Panc1 (cell line): ENCODE data around the gene NVL. TPM values are rescaled to one million over a fixed set of nuclear protein-coding genes. Genes with fewer than 3 reads are reported as not detected.

Experiments
- ATAC-seq: fragments of 200-7000 bp; cut with Tn5 transposase; 2 replicates; pipeline ENCODE4 v1.9.1; 2020; ENCODE audit warnings: mild to moderate bottlenecking, moderate library complexity
- BruUV-seq: library from RNA; stranded (reverse); fragments of 400-500 nt; replicated peaks from 2 replicates; lab custom pipeline; 2021; lab: Mats Ljungman, UMichigan
- CTCF ChIA-PET: fragments of 300-600 bp; sonication (Branson Sonifier 250); formaldehyde crosslinking; loops from one replicate; lab custom pipeline; 2022; ENCODE audit warnings: antibody characterized with exemption; lab: Charles Lee
- POLR2A ChIA-PET: fragments of 300-600 bp; sonication (Branson Sonifier 250); formaldehyde crosslinking; loops from one replicate; lab custom pipeline; 2022; ENCODE audit warnings: antibody characterized with exemption; lab: Charles Lee
- DNase-seq: peaks from one replicate; pipeline ENCODE4 v3.0.0-alpha.2; 2010; ENCODE audit warnings: low read depth, low spot score
- H3K27ac ChIP-seq: 2 replicates; pipeline ENCODE4 v1.5.1; 2011; ENCODE audit warnings: mild to moderate bottlenecking, low read length, inconsistent platforms
- H3K27me3 ChIP-seq: fragments of 200-500 bp; sonication (Bioruptor generic); 2 replicates; pipeline ENCODE4 v1.6.0; 2014; ENCODE audit warnings: low read length, inconsistent platforms; ENCODE audit not compliant: control insufficient read depth, insufficient read depth
- H3K36me3 ChIP-seq: fragments of 200-500 bp; sonication (Bioruptor generic); 2 replicates; pipeline ENCODE4 v1.5.1; 2014; ENCODE audit warnings: inconsistent platforms, mild to moderate bottlenecking, low read length, moderate library complexity; ENCODE audit not compliant: control insufficient read depth, insufficient read depth
- H3K4me1 ChIP-seq: 2 replicates; pipeline ENCODE4 v1.5.1; 2011; ENCODE audit warnings: inconsistent platforms, mild to moderate bottlenecking, low read length, moderate library complexity; ENCODE audit not compliant: control insufficient read depth, insufficient read depth
- H3K4me3 ChIP-seq, 2 experiments: 2 replicates each; pipeline ENCODE4 v1.5.1; 2011 to 2012; ENCODE audit warnings: low read depth in 2 of 2, low read length in 2 of 2, mild to moderate bottlenecking in 2 of 2, inconsistent platforms in 1 of 2, moderate library complexity in 1 of 2
- H3K9me3 ChIP-seq: fragments of 200-500 bp; sonication (Bioruptor generic); 2 replicates; pipeline ENCODE4 v1.5.1; 2014; ENCODE audit warnings: low read depth, mild to moderate bottlenecking, inconsistent platforms, low read length, moderate library complexity; ENCODE audit not compliant: control insufficient read depth, insufficient read depth
- CTCF ChIP-seq: fragments of 450-650 bp; IDR thresholded peaks from 2 replicates; pipeline ENCODE4 v1.5.1; 2017; ENCODE audit warnings: mild to moderate bottlenecking
- POLR2AphosphoS5 ChIP-seq: IDR thresholded peaks from 2 replicates; pipeline ENCODE4 v1.6.1; 2012; ENCODE audit warnings: mild to moderate bottlenecking, low read depth, low read length, moderate library complexity
- REST ChIP-seq, 2 experiments: IDR thresholded peaks; 2 replicates each; pipeline ENCODE4 v1.6.1; 2011 to 2012; ENCODE audit warnings: low read depth in 2 of 2, control low read depth in 1 of 2, low read length in 1 of 2, mild to moderate bottlenecking in 1 of 2, moderate library complexity in 1 of 2; ENCODE audit not compliant: insufficient read depth in 1 of 2
- SIN3A ChIP-seq: IDR thresholded peaks from 2 replicates; pipeline ENCODE4 v1.6.1; 2012; ENCODE audit warnings: low read depth, mild to moderate bottlenecking, low read length, moderate library complexity, borderline replicate concordance; ENCODE audit not compliant: insufficient read depth
- TCF7L2 ChIP-seq: IDR thresholded peaks from 2 replicates; pipeline ENCODE4 v1.6.1; 2011; ENCODE audit warnings: mild to moderate bottlenecking, low read depth, low read length, inconsistent platforms
- in situ Hi-C: cut with HindIII; loops from 2 replicates; pipeline ENCODE4 v1.10.0; 2016; ENCODE audit warnings: low sequenced_read_pairs, low pct_unique_long_range_greater_than_20kb
- intact Hi-C: fragments of 100-400 bp; cut with micrococcal nuclease; formaldehyde crosslinking; loops from one replicate; pipeline ENCODE4 v1.10.0; 2022; ENCODE audit not compliant: unreplicated experiment
- total RNA-seq: library from RNA; stranded (reverse); gene quantifications from one replicate; pipeline ENCODE4 v1.2.1, GENCODE V29; 2021; ENCODE audit not compliant: unreplicated experiment

Gene NVL
- total RNA-seq, 1 experiment from 2014 or later = 25.0 TPM

GRCh38 chr1:224266915-224267856, 62.8 kb downstream of the NVL start:
- intact Hi-C loops = no loop called here
- ATAC-seq (no peak), DNase-seq (no peak)
- no peak for TF ChIP-seq SIN3A
- no peak for TF ChIP-seq POLR2AphosphoS5
- CTCF ChIA-PET = no interaction called here
- Histone ChIP-seq H3K27me3 (no peaks in the 10 kb centered on the region), H3K4me3 (no peak overlapping the region), H3K27ac (no peak overlapping the region), H3K9me3 (no peaks in the 10 kb centered on the region), H3K36me3 (no peaks in the 10 kb centered on the region), H3K4me1 (0 out of 2 replicates have a peak, but pooled peaks cover 5% of the 10 kb centered on the region)
- no TSS peak for BruUV-seq
- POLR2A ChIA-PET = interaction anchor here (0.5 to 0.6 kb wide), 2 partner anchors 43 to 49 kb away, joined by 7 to 12 read pairs; no protein-coding TSS in a partner anchor
- in situ Hi-C loops = no loop called here

- DNase-seq = no peak
- H3K27ac ChIP-seq = no peak overlapping the region
- in situ Hi-C loops = no loop called here
- no peak for ATAC-seq
- H3K36me3 ChIP-seq = no peaks in the 10 kb centered on the region
- TSS peak; percentile 19 for BruUV-seq
- H3K4me3 ChIP-seq = no peak overlapping the region
- no peaks in the 10 kb centered on the region for H3K27me3 ChIP-seq
- 0 out of 2 replicates have a peak, but pooled peaks cover 5% of the 10 kb centered on the region for H3K4me1 ChIP-seq
- TF ChIP-seq CTCF (no peak), SIN3A (no peak), TCF7L2 (no peak), REST (IDR thresholded peaks at IDR 0.05; ENCODE audit: insufficient read depth in 1 of 2, low read depth in 2 of 2, low read length in 1 of 2) (no peak), POLR2AphosphoS5 (no peak)
- H3K9me3 ChIP-seq = no peaks in the 10 kb centered on the region
- POLR2A ChIA-PET = no interaction called here
- intact Hi-C loops = no loop called here
- CTCF ChIA-PET = no interaction called here
These were observed 63.7 kb downstream of the NVL start for GRCh38 chr1:224266105-224266914.
